Adrenal gland (tissue), 12 donors: ENCODE measurements around the gene SMCO4. TPM values are rescaled to one million over a fixed set of nuclear protein-coding genes. Genes with fewer than 3 reads are reported as not detected.

Experiments
- DNase-seq, 7 donors: peaks; one replicate each; pipeline ENCODE4 v3.0.0-alpha.2; 2019 to 2020
- H3K27ac ChIP-seq, 5 donors: fragments of 200-600 bp; sonication (generic) in 4 of 5; 1 replicate in 3 of 5; 2 replicates in 2 of 5; pipeline versions ENCODE4 v1.5.1 to v1.8.0; 2016 to 2020; ENCODE audit warnings: mild to moderate bottlenecking in 1 of 5
- H3K27me3 ChIP-seq: fragments of 200-600 bp; 2 replicates; pipeline ENCODE4 v1.8.0; 2021
- H3K36me3 ChIP-seq, 2 donors: fragments of 200-600 bp; replicated peaks in 1 of 2; 1 replicate in 1 of 2; 2 replicates in 1 of 2; pipeline versions ENCODE4 v1.5.1 to v1.8.0; 2018 to 2022
- H3K4me1 ChIP-seq, 2 donors: fragments of 200-600 bp; replicated peaks in 1 of 2; 1 replicate in 1 of 2; 2 replicates in 1 of 2; pipeline versions ENCODE4 v1.5.1 to v1.8.0; 2018 to 2021
- H3K4me3 ChIP-seq, 4 donors: fragments of 200-600 bp; sonication (generic) in 3 of 4; one replicate each; pipeline ENCODE4 v1.5.1; 2016 to 2018
- H3K9me3 ChIP-seq, 3 donors: fragments of 200-600 bp; sonication (generic) in 1 of 3; replicated peaks in 1 of 3; 1 replicate in 2 of 3; 2 replicates in 1 of 3; pipeline versions ENCODE4 v1.5.1 to v1.8.0; 2016 to 2021
- CTCF ChIP-seq, 6 experiments: fragments of 450-650 bp in 4 of 6; fragments of 200-600 bp in 2 of 6; sonication (generic) in 1 of 6; IDR thresholded peaks; 1 replicate in 5 of 6; 2 replicates in 1 of 6; pipeline versions ENCODE4 v1.5.1 to v1.8.0; 2016 to 2021; ENCODE audit warnings: antibody characterized with exemption in 6 of 6, mild to moderate bottlenecking in 2 of 6, moderate library complexity in 1 of 6
- POLR2A ChIP-seq, 2 donors: fragments of 450-650 bp; IDR thresholded peaks; one replicate each; pipeline ENCODE4 v1.6.1; 2017; ENCODE audit warnings: antibody characterized with exemption in 2 of 2, mild to moderate bottlenecking in 2 of 2, moderate library complexity in 1 of 2
- WGBS, 4 donors: extraction: QIAGEN DNeasy Blood & Tissue Kit in 2 of 4; methylation state at CpG; one replicate each; pipeline versions ENCODE4 v1.1.5 to v1.1.7; 2013 to 2017; 5-methylcytosine and 5-hydroxymethylcytosine counted together
- intact Hi-C, 2 donors: fragments of 100-400 bp; cut with DNase I; formaldehyde crosslinking; loops; one replicate each; pipeline versions ENCODE4 v1.14.1 to v1.15.0; 2022 to 2023
- polyA plus RNA-seq, 3 donors: library from polyadenylated mRNA; stranded (reverse); fragments of 200-250 nt in 2 of 3; fragments of 350-450 nt in 1 of 3; fragmentation: Illumina TruSeq in 1 of 3; extraction: RNeasy Lipid Tissue Mini Kit (QIAGEN cat#74804) in 1 of 3; gene quantifications; one replicate each; pipeline ENCODE4 v1.2.3, GENCODE V29; 2013 to 2014
- total RNA-seq, 9 donors: library from RNA; depleted of rRNA in 4 of 9; stranded (reverse); fragments of >200 nt in 4 of 9; fragments of 120-200 nt in 1 of 9; fragmentation: NEBNext Ultra II Directional in 1 of 9; extraction: Animal tissue kit (Norgen Biotek cat#: 25700) in 1 of 9; gene quantifications; one replicate each; pipeline versions ENCODE4 v1.1.0 to v1.2.4, GENCODE V29; 2013 to 2023
- donor health status: healthy with polysubstance abuse.
- donor health status: Bipolar disorder and iron deficiency.
- donor health status: DM: yes; HTN: yes; CAD: no.
- donor health status: DM: no; HTN: no; CAD: no.
- donor health status: DM: no; HTN: no; CAD: no.
- donor health status: DM: yes; HTN: yes; CAD: no.

The SMCO4 gene
- total and polyA plus RNA-seq, 12 donors: 23.2 to 108 (median 73.2) TPM

- TF ChIP-seq CTCF (IDR thresholded peaks at IDR 0.05) (no peak), POLR2A (IDR thresholded peaks at IDR 0.05) (no peak)
These were observed 53.4 kb downstream of the SMCO4 start for GRCh38 chr11:93489841-93490240.

DNA sequence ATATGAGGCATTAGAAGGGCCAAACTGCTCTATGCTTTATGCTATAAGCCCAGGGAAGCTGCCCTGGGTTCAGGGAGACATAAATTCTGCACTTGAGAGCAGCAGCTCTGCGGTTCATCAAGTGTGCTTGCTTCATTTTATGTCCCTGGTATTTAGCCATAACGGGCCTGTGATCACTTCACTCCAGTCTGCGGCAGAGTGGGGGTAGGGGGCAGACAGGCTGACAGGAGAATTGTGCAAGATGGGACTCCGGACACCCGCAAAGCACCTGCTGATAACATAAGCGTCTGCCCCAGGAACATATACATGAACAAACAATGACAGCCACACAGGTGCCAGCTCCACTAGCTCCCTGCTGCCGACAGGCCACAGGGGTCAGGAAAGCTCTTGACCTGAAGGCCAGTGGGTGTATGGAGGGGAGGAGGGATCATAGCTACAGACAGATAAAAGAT is 56.1 kb downstream of the SMCO4 start:
- Histone ChIP-seq H3K9me3 (no peaks in the 10 kb centered on the region), H3K36me3 (no peaks in the 10 kb centered on the region), H3K27ac (no peak overlapping the region), H3K27me3 (no peaks in the 10 kb centered on the region), H3K4me3 (no peak overlapping the region), H3K4me1 (peaks cover 10 to 13% of the 10 kb centered on the region in 2 donors)
- intact Hi-C loops: loop anchor here in 1 of 2 donors (10.0 kb wide), 1 partner anchor 168 kb away; no protein-coding TSS in a partner anchor
- 34 to 55% (median 38%) methylated on average over 7 of the region's 7 CpGs for WGBS, 4 donors
- DNase-seq: peak in 5 of 7 donors; percentile 31 to 61 (median 45)
- no peak for TF ChIP-seq CTCF (IDR thresholded peaks at IDR 0.05)
- no peak for TF ChIP-seq POLR2A (IDR thresholded peaks at IDR 0.05)

More at GRCh38 chr11:93489841-93490240, 53.4 kb downstream of the SMCO4 start:
- H3K27ac ChIP-seq: no peak overlapping the region
- WGBS, 4 donors: 86 to 91% (median 90%) methylated on average over 3 of the region's 3 CpGs
- DNase-seq: no peak
- intact Hi-C loops: loop anchor here in 1 of 2 donors (10.0 kb wide), 1 partner anchor 165 kb away; no protein-coding TSS in a partner anchor
- no peaks in the 10 kb centered on the region for H3K36me3 ChIP-seq
- H3K9me3 ChIP-seq: no peaks in the 10 kb centered on the region
- peaks cover 10 to 13% of the 10 kb centered on the region in 2 donors for H3K4me1 ChIP-seq
- no peaks in the 10 kb centered on the region for H3K27me3 ChIP-seq
- H3K4me3 ChIP-seq: no peak overlapping the region

DNA sequence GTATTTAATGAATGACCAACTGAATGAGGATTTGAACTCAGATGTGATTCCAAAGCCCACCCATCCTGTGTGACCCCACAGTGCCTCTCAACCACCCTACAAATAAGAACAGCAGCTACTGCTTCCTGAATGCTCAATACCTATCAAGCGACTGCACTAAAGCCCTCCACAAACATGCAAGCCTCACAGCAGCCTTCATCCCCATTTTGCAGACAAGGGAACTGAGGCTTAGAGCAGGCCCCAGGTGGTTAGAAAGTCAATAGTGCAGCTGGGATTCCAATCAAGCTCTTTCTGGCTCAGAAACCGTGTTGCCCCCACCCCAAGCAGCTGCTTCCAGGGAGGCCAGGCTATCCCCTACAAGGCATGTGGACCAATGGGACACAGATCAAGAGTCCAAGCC is 57.2 kb downstream of the SMCO4 start:
- TF ChIP-seq CTCF (IDR thresholded peaks at IDR 0.05): no peak
- no peak overlapping the region for H3K4me3 ChIP-seq
- H3K4me1 ChIP-seq: peaks cover 10 to 13% of the 10 kb centered on the region in 2 donors
- no peak overlapping the region for H3K27ac ChIP-seq
- H3K27me3 ChIP-seq: no peaks in the 10 kb centered on the region
- no peak for DNase-seq
- WGBS, 4 donors: 91 to 100% (median 97%) methylated on average over 2 of the region's 2 CpGs
- no peaks in the 10 kb centered on the region for H3K9me3 ChIP-seq
- intact Hi-C loops: loop anchor here in 1 of 2 donors (10.0 kb wide), 1 partner anchor 169 kb away; no protein-coding TSS in a partner anchor
- no peaks in the 10 kb centered on the region for H3K36me3 ChIP-seq

- Histone ChIP-seq H3K27me3 (no peaks in the 10 kb centered on the region), H3K27ac (no peak overlapping the region), H3K36me3 (no peaks in the 10 kb centered on the region), H3K9me3 (no peaks in the 10 kb centered on the region), H3K4me3 (no peak overlapping the region), H3K4me1 (peaks cover 10 to 13% of the 10 kb centered on the region in 2 donors)
- 67 to 79% (median 71%) methylated on average over 3 of the region's 3 CpGs for WGBS, 4 donors
- intact Hi-C loops: loop anchor here in 1 of 2 donors (10.0 kb wide), 1 partner anchor 170 kb away; no protein-coding TSS in a partner anchor
- TF ChIP-seq CTCF (IDR thresholded peaks at IDR 0.05): no peak
- DNase-seq: no peak
These were observed 58.5 kb downstream of the SMCO4 start for GRCh38 chr11:93484716-93485115.
